Stimulated activated CD8-positive, alpha-beta memory T cell treated with anti-CD3 and anti-CD28 coated beads, Interleukin-2, amount 100 ng/mL, for 1 hour (primary cell): ENCODE measurements around the gene WSCD1.

ENCODE experiments used
- DNase-seq, 2 donors: peaks; one replicate each; pipeline ENCODE4 v3.0.0-alpha.2; 2020; ENCODE audit warnings: low read depth in 2 of 2

The WSCD1 gene

DNA sequence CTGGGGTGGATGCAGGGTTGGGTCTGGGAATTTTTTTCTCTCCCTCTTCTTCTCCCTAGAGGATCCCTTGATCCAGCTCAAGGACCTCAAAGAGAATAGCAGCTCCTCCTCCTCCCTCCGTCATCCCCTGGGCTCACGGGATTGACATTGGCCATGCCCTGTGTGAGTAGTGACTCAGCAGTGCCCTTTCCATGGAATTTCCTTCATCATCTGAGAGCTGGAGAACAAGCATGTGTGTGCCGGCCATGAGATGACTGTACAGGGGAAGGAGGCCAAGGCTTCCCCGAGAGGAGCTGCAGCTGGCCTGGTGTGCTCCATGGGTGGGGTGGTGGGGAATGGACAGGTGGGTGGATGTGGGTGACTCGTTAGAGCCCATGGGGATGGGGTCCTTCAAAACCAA is 8.9 kb upstream of the WSCD1 start:
- no peak for DNase-seq

DNA sequence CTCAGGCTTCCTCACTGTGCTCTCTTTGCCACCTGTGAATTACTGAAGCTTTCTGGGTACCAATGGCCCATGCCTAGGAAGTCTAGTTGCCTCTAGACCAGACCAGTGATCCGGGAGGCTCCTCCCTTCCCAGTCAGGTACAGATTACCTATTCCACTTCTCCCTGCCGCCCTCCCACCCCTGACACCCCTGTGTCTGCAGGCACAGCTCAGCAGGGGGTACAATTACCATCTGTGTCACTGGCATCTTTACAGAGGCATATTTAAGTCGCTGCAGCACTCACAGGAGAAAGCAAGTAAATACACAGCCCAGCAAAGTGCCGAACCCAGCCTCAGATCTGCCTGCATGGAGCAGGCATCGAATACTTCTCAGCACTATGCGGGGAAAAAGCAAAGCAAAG is 5.3 kb upstream of the WSCD1 start:
- DNase-seq: no peak

DNA sequence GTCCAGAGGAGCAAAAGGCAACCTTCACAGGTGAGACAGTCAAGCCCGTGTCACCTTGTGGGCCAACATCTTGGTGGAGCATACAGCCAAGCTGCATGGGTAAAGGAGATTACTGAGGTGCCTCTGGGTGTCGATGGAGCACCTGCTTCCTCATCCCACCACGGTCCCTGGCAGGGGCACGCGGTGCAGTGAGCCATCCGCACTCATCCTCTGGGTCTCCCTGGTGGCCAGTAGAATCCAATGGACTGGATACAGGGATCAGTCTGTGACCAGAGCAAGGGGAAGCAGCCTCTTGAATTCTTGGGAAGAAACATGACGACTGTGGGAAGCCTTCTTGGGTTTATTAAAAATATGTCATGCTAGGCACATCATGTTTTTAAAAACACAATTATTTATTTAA is 4.8 kb upstream of the WSCD1 start:
- no peak for DNase-seq

DNA sequence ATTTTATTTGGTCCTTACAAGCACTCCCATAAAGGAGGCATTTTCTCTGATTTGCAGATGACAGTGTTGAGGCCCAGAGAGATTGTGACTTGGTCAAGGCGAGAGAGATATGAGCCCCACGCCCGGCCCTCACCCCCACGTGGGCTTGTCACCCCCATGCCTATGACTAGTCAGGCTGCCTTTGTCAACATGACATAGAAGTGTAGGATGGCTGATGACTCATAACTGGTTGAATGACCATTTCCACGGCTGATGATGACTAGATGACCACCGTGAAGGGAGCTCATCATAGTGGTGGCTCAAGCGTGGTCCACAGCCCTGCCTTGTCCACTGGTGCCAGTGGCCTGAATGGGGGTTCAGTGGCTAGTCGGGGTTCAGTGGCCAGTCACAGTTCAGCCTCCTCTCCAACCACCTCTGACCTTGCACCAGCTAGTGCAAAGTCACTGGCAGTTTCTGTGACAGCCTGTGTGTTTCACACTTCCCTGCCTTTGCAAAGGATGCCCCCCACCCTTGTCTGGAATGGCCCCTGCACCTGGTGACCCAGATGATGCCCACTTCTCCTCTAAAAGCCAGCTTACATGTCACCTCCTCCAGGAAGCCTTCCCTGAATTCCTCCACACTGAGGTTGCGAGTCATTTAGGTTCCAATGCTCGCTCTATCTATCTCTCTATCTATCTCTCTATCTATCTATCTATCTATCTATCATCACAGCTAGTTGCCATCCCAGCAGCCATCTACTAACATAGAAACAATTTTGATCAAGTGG is 3.8 kb upstream of the WSCD1 start:
- DNase-seq: no peak

DNA sequence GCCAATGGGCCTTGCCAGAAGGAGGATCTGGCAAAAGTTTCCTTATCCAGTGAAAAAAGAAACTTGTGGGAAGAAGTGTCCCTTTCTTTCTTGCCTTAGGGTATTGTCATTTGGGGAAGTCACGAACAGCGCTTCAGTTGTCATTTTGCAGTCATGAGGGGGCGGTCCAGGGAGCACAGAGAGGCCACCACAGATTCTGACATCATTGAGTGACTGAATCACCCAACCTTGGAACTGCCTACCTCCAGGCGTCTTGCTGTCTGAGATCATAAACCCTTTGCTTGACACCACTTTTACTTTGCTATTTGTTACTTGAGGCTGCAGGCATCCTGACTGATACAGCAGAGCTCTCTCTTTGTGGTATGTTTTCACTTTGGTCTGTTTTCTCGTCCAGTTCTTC is 3.1 kb upstream of the WSCD1 start:
- no peak for DNase-seq

DNA sequence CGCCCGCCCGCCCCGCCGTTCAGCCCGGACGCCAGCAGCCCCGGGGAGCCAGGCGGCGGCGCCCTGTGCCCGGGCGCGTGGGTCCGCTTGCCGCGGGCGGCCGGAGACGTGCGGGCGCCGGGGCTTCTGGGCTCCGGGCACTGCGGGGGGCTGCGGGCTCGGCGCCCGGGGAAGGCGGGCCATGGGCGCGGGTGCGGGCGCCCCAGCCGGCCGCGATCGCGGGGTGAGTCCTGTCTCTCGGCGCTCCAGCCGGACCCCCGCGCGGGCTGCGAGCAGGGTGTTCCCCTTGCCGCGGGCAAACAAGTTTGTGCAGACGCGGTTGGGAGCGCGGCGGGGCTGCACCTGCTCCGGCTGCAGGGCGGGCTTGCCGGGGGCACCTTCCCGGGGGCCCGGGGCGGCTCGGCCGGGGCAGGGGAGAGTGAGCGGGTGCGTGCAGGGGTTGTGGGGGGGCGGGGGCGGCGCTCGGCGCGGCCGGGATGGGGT is 292 bp downstream of the WSCD1 start:
- DNase-seq: no peak

DNA sequence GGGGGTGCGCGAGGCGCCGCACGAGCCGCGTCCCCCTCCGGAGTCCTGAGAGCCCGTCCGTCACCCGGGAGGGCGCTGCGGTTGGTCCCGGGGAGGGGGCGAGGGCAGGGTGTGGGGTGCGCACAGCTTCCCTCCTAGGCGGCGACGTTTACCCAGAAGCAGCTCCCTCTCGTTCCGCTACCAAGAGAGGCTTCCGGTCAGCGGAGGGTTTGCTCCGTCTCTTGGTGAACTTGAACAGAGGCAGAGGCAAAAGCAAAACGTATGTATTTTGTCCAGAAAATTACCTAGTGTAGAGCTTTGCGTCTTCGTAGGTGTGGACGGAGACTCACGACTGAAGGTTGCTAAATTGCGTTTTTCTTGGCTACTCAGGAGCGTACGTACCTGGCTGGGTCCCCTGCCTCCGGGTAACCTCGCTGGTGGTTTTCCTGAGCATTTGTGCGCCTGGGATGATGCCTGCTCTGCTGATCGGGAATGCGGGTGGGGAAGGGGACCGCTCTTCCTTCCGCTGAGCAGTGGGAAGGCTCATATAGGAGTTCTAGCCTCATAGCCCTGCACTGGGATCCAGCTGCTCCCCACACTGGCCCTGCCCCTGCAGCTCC is 833 bp downstream of the WSCD1 start:
- no peak for DNase-seq

DNA sequence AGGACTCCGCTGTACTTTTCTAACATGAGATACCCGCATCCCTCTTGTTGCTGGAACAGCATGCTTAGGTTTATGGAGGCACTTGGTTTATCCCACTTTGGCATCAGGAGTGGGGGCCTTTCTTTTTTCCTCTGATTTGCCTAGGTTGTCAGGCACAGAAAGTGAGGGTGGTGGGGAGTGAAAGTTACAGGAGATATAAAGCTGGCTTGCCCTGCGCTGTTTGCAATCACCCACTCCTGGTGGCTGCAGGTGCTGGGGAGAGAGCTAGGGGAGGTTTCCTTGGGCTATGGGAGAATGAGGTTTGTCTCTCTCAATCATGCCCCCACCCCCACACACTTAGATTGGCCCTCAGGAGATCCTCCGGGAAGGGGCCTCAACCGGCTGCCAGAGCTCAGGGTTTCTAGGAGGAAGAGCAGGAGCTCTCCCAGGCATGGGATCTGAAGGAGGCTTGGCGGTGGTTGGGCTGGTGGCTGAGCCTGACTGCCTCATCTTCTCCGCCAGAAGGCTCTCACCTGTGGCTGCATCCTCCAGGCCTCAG is 1.4 kb downstream of the WSCD1 start:
- DNase-seq: no peak

DNA sequence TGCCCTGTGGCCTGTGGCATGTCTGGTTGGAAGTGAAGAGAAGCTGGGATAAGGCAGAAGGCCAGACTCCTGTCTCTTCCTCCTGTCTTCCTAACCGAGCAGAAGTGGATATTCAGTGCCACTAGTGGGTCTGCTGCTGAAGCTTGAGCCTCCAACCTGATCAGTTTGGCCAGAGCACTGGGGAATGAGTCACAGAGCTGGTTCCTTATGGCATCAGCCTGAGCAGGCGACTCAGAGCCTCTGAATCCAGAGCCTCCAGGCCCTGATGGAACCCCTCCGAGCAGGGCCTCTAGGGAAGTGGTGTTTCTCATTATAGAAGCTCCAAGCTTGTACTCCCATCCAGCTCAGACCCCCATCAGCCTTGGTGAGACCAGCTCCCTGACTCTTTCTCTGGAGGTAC is 2.0 kb downstream of the WSCD1 start:
- DNase-seq: no peak

DNA sequence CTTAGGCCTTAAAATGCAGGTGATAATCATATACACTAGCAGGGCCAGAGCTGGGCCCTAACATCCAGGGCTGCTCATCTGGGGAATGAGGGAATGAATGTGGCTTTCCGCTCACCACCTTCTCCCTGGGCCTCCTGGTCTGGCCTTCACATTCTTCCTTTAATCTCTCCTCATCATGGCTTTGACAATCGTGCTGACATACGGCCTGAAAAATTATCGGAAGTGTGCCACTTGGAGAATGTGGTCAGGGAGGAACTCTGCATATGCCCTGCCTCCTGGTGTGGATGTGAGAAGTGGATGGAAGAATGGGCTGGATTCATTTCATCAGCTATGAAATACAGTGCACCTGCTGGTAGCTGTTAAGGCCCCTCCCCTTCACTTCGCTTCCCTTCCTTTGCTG is 2.4 kb downstream of the WSCD1 start:
- no peak for DNase-seq

DNA sequence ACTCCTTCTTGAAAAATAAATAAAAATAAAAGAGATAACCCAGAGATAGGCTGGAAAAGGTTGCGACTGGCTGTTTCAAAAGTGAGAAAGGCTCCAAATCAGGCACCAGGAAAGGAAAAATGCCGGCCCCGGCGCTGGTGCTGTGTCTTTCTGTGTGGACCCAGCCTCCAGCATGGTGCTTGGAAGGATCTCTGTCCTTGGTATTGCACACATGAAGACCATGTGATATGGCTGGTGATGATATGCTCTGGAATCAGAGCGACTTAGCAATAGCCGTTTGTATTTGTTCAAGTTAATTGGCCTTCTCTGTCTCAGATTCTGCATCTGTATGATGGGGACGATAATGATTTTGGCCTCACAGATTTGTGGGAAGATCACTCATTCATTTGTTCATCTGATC is 3.4 kb downstream of the WSCD1 start:
- no peak for DNase-seq

DNA sequence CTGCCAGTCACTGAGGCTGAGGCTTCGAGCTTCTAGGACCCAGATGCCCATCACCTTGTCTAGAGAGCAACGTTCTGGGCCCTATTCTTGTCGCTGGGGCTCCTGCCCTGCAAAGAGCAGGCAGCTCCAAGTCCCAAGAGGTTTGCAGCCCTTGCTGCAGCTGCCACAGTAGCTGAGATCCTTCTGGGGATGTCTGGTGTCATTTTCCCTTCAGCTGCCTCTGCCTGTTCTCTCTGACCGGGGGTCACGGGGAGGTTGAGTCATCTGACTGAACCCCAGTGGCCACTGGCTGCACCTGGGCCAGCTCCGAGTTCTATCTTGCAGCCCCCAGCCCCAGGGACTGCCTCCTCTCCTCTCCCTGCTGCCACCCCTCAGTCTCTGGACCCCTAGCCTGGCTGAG is 4.9 kb downstream of the WSCD1 start:
- DNase-seq: no peak

DNA sequence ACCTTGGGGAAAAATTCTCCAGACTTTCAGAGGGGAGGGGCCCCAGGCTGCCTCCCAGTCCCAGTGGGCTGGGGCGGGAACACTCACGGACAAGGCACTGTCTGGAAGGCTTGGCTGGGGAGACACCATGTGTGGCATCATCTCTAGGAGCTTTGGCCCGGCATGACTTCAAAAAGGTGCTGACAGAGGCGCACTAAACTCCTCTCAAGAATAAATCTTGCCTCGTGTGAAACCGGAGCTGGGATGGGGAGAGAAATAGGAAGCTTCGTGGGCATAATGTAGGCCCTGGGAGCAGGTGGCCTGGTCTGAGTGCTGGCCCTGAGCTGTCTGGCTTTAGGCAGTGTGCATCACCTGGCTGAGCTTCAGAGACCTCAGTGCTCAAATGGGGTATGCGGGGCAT is 5.7 kb downstream of the WSCD1 start:
- no peak for DNase-seq

DNA sequence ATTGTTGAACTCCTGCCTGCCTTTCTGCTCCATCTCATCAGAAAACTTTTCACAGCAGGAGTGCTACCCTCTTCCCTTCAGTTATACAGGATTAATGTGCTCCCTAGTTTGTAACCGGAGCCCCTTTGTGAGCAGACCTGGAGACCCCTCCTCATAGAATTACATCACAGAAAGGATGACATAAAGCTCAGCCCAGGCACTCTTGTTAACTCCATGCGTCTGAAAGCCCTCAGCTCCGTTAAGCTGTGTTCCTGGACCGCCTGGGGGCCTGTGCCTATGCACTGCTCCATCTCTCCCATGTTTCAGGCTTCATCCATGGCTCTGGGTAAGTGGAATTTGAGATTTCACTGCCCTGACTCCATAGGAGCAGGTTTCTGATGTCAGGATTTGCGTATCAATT is 7.6 kb downstream of the WSCD1 start:
- no peak for DNase-seq

DNA sequence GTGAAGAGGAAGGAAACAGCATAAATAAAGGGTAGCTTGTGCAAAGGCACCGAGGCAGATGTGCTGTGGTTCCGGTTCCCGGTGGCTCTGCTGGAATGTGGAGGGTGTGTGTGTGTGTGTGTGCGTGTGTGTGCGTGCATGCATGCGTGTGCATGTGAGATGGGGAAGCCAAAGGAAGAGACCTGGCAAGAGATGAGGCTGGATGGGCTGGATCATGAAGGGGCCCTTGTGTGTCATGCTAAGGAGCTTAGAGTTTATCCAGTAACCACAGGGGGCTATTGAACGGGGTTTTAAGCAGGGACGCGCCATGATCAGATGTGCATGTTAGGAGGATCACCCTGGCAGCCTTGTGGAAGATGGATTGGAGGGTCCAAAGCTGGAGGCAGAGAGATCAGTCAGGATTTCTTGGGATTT is 8.3 kb downstream of the WSCD1 start:
- no peak for DNase-seq

DNA sequence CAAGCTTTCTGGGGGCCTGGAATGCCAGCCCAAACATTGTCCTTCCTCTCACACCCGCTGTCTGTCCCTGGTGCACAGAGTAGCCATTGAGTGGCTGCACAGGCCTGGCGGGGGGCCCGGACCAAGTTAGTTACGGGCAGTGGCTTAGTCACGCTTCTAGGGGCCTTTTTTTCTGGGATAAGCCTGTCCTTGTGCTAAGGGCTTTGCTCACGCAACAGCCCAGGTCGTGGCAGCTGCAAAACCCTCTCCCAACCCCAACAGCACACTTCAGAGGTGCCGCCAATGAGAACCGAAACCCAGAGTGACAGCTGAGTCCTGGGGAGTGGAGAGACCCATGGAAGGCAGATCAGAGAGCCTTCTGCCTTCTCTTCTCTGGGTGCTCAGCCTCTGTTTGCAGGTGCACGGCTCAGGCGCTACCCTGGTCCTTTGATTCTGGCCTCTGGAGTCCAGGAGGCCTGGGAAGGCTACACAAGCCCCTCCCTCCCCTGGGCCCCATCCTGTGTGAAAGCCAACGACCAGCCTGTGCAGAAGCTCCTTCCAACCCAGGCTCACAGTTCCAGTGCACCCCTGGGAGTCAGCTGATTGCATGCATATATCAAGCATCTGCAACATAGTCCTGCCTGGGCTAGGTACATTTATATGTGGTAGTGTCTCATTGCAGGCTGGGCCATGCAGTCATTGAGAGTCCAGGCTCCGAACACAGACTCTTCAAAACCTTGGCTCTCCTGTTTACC is 9.1 kb downstream of the WSCD1 start:
- DNase-seq: no peak

DNA sequence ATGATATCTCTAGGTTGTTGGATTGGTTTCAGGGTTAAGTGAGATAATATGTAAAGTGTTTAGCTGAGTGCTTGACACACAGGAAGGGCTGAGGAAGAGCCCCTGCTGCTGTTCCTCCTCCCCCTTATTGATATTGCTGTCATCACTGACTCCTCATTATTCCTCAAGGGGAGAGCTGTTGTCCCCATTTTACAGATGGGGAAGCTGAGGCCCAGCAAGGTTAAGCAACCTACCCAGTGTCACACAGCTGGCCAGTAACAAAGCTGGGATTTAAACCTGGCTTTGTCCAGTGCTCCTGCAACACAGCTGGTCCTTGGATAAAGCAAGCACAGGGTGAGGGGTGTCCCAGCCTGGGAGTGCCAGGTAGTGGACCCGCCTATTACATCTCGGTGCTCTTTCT is 9.8 kb downstream of the WSCD1 start:
- DNase-seq: no peak

DNA sequence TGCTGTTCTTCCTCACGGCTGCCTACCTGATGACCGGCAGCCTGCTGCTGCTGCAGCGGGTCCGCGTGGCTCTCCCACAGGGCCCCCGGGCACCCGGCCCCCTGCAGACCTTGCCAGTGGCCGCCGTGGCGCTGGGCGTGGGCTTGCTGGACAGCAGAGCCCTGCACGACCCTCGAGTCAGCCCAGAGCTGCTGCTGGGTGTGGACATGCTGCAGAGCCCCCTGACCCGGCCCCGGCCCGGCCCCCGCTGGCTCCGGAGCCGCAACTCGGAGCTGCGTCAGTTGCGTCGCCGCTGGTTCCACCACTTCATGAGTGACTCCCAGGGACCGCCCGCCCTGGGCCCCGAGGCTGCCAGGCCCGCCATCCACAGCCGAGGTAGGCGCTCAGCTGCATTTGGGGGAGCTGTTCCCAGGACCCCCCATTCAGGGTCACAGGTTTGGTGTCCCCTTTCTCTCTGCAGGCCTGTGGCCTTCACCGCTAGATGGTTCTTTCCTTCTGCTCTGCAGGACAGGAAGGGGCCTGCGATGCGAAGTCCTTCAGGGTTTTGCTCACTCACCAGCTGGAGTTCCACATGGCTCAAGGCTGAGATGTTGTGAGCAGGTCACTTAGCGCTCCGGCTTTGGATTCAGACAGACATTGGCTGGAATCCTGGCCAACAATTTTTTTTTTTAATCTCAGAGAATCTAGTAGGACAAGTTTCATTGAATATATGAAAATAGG is 10.7 kb downstream of the WSCD1 start:
- no peak for DNase-seq

DNA sequence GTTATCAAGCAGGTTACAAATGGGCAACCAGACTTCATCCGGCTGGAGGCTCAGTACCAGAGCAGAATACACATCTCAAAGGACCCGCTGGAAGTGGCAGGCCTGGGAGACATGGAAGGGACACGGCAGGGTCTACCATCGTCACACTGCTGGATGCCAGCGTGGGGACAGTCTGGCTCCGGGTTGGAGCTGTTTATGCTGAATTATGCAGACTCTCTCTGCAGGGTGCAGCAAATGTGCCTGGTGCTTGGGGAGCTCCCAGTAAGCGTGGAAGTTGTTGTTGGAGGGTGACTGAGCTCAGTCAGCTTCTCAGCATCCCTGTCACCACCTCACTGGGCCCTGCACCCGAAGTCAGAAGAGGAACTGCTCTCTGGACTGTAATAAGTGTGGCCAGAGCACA is 12.2 kb downstream of the WSCD1 start:
- DNase-seq: no peak

DNA sequence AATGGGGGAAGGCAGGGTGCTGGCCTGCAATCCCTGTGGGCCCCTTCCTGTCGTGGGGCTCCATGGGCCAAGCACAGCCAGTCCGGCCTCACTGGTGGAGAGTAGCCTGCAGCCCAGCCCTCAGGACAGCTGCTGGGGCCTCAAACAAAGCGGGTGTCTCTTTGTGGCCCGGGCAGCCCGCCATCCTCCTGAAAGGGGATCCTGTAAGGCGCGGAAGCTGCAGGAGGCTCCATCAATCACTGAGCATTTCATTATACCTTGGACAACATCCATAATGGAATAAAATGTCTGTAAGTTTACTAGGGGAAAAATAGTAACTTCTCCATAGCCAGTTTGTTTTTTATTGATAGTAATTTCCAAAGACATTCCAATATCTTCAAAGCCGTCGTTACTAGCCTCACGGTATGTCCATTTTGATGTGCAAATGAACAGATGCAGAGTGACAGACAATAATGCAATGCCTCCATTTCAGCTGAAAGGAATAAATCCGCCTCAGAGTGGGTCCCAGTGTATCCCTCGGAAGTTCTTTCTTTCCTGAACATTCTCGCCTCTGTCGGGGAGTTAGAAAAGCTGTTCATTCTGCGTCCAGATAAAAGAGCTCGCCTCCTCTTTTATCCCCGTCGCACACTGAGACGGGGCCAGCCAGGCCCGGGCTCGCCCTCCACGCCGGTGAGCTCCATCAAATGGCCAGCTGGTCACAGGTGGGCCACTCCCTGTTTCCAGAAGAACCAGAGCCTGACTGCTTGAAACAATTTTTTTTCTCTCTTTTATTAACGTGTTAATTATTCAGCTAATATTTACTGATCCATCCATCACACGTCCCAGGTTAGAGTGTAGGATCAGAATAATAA is 14.4 kb downstream of the WSCD1 start:
- DNase-seq: no peak

DNA sequence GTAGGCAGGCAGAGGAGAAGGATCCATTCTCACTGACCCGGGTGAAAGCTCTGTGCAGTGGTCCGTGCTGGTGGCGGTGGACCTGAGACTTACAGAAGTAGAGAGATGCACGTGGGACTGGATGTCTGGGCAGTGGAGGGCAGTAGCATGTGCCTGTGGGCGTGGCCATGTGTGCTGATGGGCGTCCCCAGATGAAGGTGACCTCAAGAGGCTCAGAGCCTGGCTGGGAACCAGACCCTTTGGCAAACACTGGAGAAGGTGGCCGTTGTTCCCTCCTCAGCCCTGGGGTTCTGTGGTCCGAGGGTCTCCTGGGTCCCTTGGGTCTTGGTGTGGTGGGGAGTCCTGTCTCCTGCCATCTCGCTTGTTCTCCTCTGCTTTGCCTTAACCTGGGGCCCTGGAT is 15.6 kb downstream of the WSCD1 start:
- no peak for DNase-seq
